Astrocyte of the spinal cord (primary cell): Measurements from ENCODE around the gene PI16.

Source experiments
- DNase-seq: peaks from one replicate; pipeline ENCODE4 v3.0.0; 2011; ENCODE audit warnings: low read depth, low spot score
- H3K4me3 ChIP-seq: 2 replicates; pipeline ENCODE4 v1.5.1; 2011; ENCODE audit warnings: low read depth, mild to moderate bottlenecking, low read length, moderate library complexity
- CTCF ChIP-seq: IDR thresholded peaks from 2 replicates; pipeline ENCODE4 v1.5.1; 2012; ENCODE audit warnings: low read depth, mild to moderate bottlenecking, low read length, inconsistent platforms
- in situ Hi-C: cut with HindIII; loops from 2 replicates; pipeline ENCODE4 v1.10.0; 2017; ENCODE audit warnings: low sequenced_read_pairs

The PI16 gene

DNA sequence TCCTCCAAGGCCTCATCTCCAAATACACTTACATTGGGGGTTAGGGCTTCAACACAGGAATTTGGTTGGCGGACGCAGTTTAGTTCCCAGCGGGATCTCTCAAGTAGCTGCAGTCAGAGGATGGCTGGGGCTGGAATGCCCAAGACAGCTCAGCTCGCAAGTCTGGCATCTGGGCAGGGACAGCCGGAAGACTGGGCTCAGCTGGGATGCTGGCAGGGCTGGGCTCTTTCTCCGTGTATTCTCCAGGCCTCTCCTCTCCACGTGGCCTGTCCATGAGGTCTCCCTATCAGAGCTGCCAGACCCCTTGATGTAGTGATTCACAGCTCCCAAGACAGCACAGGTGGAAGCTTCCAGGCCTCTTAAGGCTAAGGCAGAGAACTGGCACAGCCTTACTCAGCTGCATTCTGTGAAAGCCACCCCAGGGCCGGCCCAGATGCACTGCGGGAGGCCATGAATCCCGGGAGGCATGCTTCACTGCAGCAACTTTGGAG lies 55.9 kb downstream of the PI16 start:
- no peak overlapping the region for H3K4me3 ChIP-seq
- no peak for DNase-seq
- in situ Hi-C loops, result no loop called here
- no peak for TF ChIP-seq CTCF

DNA sequence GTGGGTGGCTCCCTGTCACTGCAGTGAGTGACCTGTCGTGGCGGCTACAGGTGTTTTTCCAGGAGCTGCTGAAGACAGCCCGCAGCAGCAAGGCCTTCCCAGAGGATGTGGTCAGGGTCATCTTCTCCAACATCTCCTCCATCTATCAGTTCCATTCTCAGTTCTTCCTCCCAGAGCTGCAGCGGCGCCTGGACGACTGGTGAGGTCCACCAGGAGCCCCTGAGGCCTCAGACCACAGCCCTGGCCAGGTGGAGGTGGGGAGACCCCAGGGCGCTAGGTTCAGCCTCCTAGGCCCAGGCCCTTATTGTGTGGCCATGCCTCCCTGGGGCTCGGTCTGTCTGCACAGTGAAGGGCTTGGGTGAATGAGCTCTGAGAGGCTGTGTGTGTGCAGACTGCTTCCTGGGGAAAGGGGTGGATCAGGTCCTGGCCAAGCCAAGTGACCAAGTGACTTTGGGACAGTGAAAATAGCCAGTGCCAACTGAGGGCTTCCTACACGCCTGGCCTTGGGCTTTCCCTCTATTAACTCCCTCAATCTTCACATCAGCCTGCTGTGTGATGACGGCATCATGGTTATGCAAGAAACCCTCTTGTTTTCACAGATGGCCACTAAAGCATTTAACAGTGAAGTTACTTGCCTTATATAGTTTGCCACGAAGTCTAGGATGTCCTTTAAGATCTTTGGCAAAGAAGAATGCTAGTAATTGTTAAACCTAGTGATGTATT lies 57.3 kb downstream of the PI16 start:
- no peak overlapping the region for H3K4me3 ChIP-seq
- in situ Hi-C loops, result no loop called here
- no peak for TF ChIP-seq CTCF
- peak; percentile 67 for DNase-seq

DNA sequence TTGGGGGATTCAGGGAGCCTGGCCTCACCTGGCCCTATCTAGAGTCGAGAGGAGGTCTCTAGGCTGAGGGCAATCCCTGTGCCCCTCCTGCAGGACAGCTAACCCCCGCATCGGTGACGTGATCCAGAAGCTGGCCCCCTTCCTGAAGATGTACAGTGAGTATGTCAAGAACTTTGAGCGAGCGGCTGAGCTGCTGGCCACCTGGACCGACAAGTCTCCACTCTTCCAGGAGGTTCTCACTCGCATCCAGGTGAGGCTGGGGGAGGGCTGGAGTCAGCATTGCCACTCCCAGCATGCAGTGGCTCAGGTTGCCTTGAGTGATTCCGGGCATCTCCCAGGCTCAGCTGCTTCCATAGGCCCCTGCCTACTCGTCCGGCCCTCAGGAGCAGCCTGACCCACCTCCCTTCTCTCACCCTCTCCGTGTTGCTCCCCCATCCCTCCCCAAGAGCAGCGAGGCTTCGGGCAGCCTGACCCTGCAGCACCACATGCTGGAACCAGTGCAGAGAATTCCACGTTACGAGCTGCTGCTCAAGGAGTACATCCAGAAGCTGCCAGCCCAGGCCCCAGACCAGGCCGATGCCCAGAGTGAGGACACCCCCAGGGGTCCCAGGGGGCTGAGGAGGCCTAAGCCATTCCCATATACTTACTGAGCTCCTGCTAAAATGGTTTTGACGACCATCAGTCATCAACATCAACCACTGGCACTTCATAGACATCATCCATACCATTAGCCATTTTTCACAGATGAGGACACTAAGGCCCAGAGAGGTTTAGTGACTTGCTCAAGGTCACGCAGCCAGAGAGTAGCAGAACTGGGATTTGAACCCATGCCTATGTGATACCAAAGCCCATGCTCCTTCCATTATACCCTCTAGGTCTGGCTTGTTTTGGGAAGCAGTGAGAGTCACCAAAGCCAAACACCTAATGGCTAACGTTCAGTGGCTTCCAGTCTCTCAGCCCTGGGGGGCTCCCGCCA lies 59.3 kb downstream of the PI16 start:
- in situ Hi-C loops, result no loop called here
- DNase-seq, result no peak
- no peak overlapping the region for H3K4me3 ChIP-seq
- no peak for TF ChIP-seq CTCF
